ENCODE results near the gene ZNF892. TPM values are rescaled to one million over a fixed set of nuclear protein-coding genes. Genes with fewer than 3 reads are reported as not detected.

Gene ZNF892
- total RNA-seq, 2 donors from 2014 or later, result 3.6 to 4.2 TPM

Other genes with a start within 250 kb of the ZNF892 start
- not detected for gene MAL, start 181.8 kb upstream of the ZNF892 start, total RNA-seq
- 10 to 100 TPM; 31.6 to 46.1 TPM for gene MRPS5, start 85.7 kb upstream of the ZNF892 start, total RNA-seq
- gene ZNF514, start 47.7 kb upstream of the ZNF892 start, total RNA-seq, result 10 to 100 TPM; 11.2 to 13.8 TPM
- 1 to 10 TPM in 1 of 2 donors, under 1 TPM in 1; 0.99 to 2.3 TPM for gene ZNF2, start 41.7 kb upstream of the ZNF892 start, total RNA-seq
- gene PROM2, start 66.9 kb downstream of the ZNF892 start, total RNA-seq, result 10 to 100 TPM; 17.6 to 31.6 TPM
- 1 to 10 TPM; 1.6 to 2.9 TPM for gene KCNIP3, start 89.8 kb downstream of the ZNF892 start, total RNA-seq
- gene FAHD2A, start 195.2 kb downstream of the ZNF892 start, total RNA-seq, result 10 to 100 TPM; 15.2 to 18.9 TPM

All from body of pancreas (tissue), 2 donors.